HepG2 (cell line): ENCODE results near the gene ARMH1. TPM values are rescaled to one million over a fixed set of nuclear protein-coding genes. Genes with fewer than 3 reads are reported as not detected.

Source experiments
- ARNT2 ChIP-seq: sonication (generic); formaldehyde crosslinking; IDR thresholded peaks from 2 replicates; pipeline ENCODE4 v1.8.0; 2022; ENCODE audit warnings: mild to moderate bottlenecking, low read depth, missing genetic modification reagents, moderate library complexity
- CHD2 ChIP-seq: IDR thresholded peaks from 2 replicates; pipeline ENCODE4 v1.6.1; 2011; ENCODE audit warnings: low read depth, low read length, improper control_type of control experiment
- FOXK2 ChIP-seq: fragments of 450-650 bp; IDR thresholded peaks from 2 replicates; pipeline ENCODE4 v1.6.1; 2016
- GMEB2 ChIP-seq: IDR thresholded peaks from 2 replicates; pipeline ENCODE4 v1.6.1; 2016; ENCODE audit warnings: missing biosample characterization, missing genetic modification reagents, low read depth
- HHEX ChIP-seq: IDR thresholded peaks from 2 replicates; pipeline ENCODE4 v1.6.1; 2016; ENCODE audit warnings: control low read depth
- HOXA7 ChIP-seq: sonication (generic); formaldehyde crosslinking; IDR thresholded peaks from 2 replicates; pipeline ENCODE4 v1.8.1; 2022; ENCODE audit warnings: mild to moderate bottlenecking, missing genetic modification reagents, moderate library complexity
- KAT7 ChIP-seq: IDR thresholded peaks from 2 replicates; pipeline ENCODE4 v1.6.1; 2018; ENCODE audit warnings: borderline replicate concordance, missing compliant biosample characterization
- KDM5A ChIP-seq: fragments of 200-600 bp; sonication (generic); IDR thresholded peaks from 2 replicates; pipeline ENCODE4 v1.7.0; 2018; ENCODE audit warnings: antibody characterized with exemption, mild to moderate bottlenecking, low read length, borderline replicate concordance
- MAF1 ChIP-seq: sonication (generic); formaldehyde crosslinking; IDR thresholded peaks from 2 replicates; pipeline ENCODE4 v1.5.0; 2020; ENCODE audit warnings: missing genetic modification reagents, borderline replicate concordance
- MATR3 ChIP-seq: sonication (generic); formaldehyde crosslinking; IDR thresholded peaks from 2 replicates; pipeline ENCODE4 v1.4.0; 2020; ENCODE audit warnings: missing genetic modification reagents
- NFYB ChIP-seq: sonication (generic); formaldehyde crosslinking; IDR thresholded peaks from 2 replicates; pipeline ENCODE4 v1.4.0; 2020; ENCODE audit warnings: missing genetic modification reagents
- PHF8 ChIP-seq: sonication (generic); formaldehyde crosslinking; IDR thresholded peaks from 2 replicates; pipeline ENCODE4 v1.5.0; 2020; ENCODE audit warnings: missing genetic modification reagents
- PLRG1 ChIP-seq: fragments of 450-650 bp; conservative IDR thresholded peaks from 2 replicates; pipeline ENCODE4 v1.6.1; 2016
- ZNF512 ChIP-seq: sonication (generic); formaldehyde crosslinking; IDR thresholded peaks from 2 replicates; pipeline ENCODE4 v1.4.0; 2020; ENCODE audit warnings: mild to moderate bottlenecking, missing genetic modification reagents
- ZNF598 ChIP-seq: sonication (generic); formaldehyde crosslinking; IDR thresholded peaks from 2 replicates; pipeline ENCODE4 v1.5.1; 2020; ENCODE audit warnings: mild to moderate bottlenecking, missing genetic modification reagents, borderline replicate concordance
- ZNF646 ChIP-seq: sonication (generic); formaldehyde crosslinking; IDR thresholded peaks from 2 replicates; pipeline ENCODE4 v1.9.0; 2021; ENCODE audit warnings: mild to moderate bottlenecking, missing genetic modification reagents
- ZSCAN12 ChIP-seq: sonication (generic); formaldehyde crosslinking; IDR thresholded peaks from 2 replicates; pipeline ENCODE4 v1.9.0; 2021; ENCODE audit warnings: mild to moderate bottlenecking, missing genetic modification reagents
- polyA plus RNA-seq, 8 experiments: library from polyadenylated mRNA; depleted of rRNA in 3 of 8; stranded (reverse) in 7 of 8; unstranded in 1 of 8; fragments of >200 nt; fragmentation: Illumina TruSeq in 4 of 8; extraction: Trizol in 4 of 8; gene quantifications; 2 replicates each; pipeline versions ENCODE4 v1.2.1 to v1.2.3, GENCODE V29; 2011 to 2016; ENCODE audit warnings: low read depth in 4 of 8, missing spikeins in 1 of 8, mixed read lengths in 1 of 8; ENCODE audit not compliant: insufficient read depth in 1 of 8
- total RNA-seq, 5 experiments: library from RNA; depleted of rRNA; stranded (reverse); fragments of >200 nt; fragmentation: Illumina TruSeq; extraction: Trizol; gene quantifications; 2 replicates each; pipeline ENCODE4 v1.2.3, GENCODE V29; 2016; ENCODE audit warnings: low read depth in 1 of 5

Gene ARMH1
- total and polyA plus RNA-seq, 2 of the 13 experiments (the other 11 are each of a cell fraction or from before 2014, with no cell fraction given): 0.69 TPM; not detected in 1

- TF ChIP-seq ZNF512 (CRISPR knock-in tag) (no peak), HOXA7 (CRISPR knock-in tag) (no peak), GMEB2 (peak; percentile 95), PHF8 (peak; percentile 73), KDM5A (peak; percentile 84), MATR3 (no peak), ZNF598 (CRISPR knock-in tag) (peak; percentile 95), CHD2 (no peak), NFYB (peak; percentile 73), ZSCAN12 (CRISPR knock-in tag) (no peak), HHEX (CRISPR knock-in tag) (no peak), ARNT2 (peak; percentile 92), ZNF646 (no peak), MAF1 (CRISPR knock-in tag) (peak; percentile 50; the same call in 1 of the 2 replicates), PLRG1 (no peak), KAT7 (CRISPR knock-in tag) (peak; percentile 61; the same call in 1 of the 2 replicates), FOXK2 (no peak; the same call in 1 of the 2 replicates)
These were observed 65.0 kb downstream of the ARMH1 start, which contains the start of gene KIF2C (continued) for GRCh38 chr1:44739307-44740178.
